Astrocyte of the spinal cord (primary cell): ENCODE results near the gene TM9SF4.

Experiments
- DNase-seq: peaks from one replicate; pipeline ENCODE4 v3.0.0; 2011; ENCODE audit warnings: low read depth, low spot score
- H3K4me3 ChIP-seq: 2 replicates; pipeline ENCODE4 v1.5.1; 2011; ENCODE audit warnings: low read depth, mild to moderate bottlenecking, low read length, moderate library complexity
- CTCF ChIP-seq: IDR thresholded peaks from 2 replicates; pipeline ENCODE4 v1.5.1; 2012; ENCODE audit warnings: low read depth, mild to moderate bottlenecking, low read length, inconsistent platforms
- in situ Hi-C: cut with HindIII; loops from 2 replicates; pipeline ENCODE4 v1.10.0; 2017; ENCODE audit warnings: low sequenced_read_pairs

The TM9SF4 gene

DNA sequence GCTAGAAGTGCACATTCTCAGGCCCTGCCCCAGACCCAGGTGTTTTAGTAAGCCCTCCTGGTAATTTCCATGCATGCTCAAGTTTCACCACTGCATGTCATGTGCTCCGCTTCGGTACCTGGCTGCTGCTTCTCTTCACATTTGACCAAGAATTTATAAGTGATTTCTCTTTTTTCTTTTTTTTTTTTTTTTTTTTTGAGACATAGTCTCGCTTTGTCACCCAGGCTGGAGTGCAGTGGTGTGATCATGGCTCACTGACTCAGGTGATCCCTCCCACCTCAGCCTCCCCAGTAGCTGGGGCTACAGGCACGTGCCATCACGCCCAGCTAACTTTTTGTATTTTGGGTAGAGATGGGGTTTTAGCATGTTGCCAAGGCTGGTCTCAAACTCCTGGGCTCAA lies 16.0 kb downstream of the TM9SF4 start:
- DNase-seq = no peak
- no peak for TF ChIP-seq CTCF
- in situ Hi-C loops = no loop called here
- H3K4me3 ChIP-seq = no peak overlapping the region

DNA sequence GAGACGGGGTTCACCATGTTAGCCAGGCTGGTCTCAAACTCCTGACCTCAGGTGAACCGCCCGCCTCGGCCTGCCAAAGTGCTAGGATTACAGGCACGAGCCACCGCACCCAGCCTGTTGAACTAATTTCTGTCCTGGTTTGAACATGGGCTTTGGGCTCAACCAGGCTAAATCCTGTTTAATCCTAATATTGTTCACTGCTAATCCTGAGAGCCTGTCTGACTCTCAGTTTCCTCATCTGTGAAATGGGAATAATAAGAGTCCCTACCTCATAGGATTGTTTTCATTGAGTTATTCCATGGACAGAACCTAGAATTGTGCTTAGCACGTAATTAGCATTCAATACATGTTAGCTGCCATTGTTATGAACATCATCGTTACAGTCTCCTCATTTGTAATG lies 17.4 kb downstream of the TM9SF4 start:
- in situ Hi-C loops = no loop called here
- no peak for TF ChIP-seq CTCF
- no peak overlapping the region for H3K4me3 ChIP-seq
- no peak for DNase-seq

GRCh38 chr20:32127347-32127746 lies 17.8 kb downstream of the TM9SF4 start:
- H3K4me3 ChIP-seq = no peak overlapping the region
- DNase-seq = no peak
- in situ Hi-C loops = no loop called here
- TF ChIP-seq CTCF = no peak

DNA sequence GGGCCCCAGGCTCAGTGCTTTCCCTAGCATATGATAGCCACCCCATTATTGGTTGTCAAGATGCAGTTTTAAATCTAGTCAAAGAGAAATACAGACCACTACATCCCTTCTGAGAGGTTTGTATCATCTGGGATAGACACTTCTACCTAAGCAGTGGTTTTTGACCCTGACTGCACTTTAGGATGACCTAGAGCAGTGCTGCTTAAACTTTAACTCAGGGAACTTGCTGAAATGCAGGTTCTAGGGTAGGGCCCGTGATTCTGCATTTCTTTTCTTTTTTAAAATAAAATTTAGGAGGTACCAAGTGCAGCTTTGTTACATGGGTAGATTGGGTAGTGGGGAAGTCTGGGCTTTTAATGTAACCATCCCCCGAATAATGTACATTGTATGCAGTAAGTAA lies 18.7 kb downstream of the TM9SF4 start:
- DNase-seq = no peak
- no peak for TF ChIP-seq CTCF
- no peak overlapping the region for H3K4me3 ChIP-seq
- in situ Hi-C loops = no loop called here

DNA sequence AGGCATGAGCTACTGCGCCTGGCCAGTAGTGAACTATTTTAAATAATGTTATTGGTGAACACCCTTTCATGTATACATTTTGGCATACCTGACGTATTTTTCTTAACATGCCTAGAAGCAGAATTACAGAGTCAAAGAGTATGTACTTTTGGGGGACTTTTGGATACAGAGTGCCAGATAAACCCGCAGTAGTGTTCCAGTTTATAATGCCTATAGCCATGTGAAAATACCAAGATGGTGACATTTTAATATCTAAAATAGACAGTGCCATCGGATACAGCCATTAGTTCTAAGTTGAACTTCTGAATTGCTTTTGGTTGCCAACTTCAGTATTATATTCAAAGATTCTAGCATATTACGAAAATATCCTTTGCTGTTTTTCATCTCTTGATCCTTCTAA lies 20.3 kb downstream of the TM9SF4 start:
- no peak for DNase-seq
- H3K4me3 ChIP-seq = no peak overlapping the region
- in situ Hi-C loops = no loop called here
- no peak for TF ChIP-seq CTCF

- no peak for TF ChIP-seq CTCF
- in situ Hi-C loops = no loop called here
- H3K4me3 ChIP-seq = no peak overlapping the region
- no peak for DNase-seq
Measured at GRCh38 chr20:32130352-32130751, 20.8 kb downstream of the TM9SF4 start.

DNA sequence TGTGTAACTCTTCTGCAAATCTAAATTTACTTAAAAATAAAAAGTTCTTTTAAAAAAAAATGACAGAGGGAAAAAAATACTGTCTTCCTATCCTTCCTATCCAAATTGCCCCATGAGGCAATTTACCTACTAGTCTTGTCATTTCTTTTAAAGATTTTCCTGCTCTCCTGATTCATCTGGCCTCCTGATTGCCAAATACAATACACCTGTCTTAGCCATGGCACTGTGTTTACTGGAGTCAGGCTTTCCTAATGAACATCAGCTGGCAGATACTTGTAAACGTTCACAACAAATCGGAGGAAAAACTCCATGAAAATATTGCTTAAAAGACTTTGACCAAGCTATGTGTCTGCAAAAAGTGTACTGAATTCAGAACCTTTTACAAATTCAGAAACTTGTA lies 21.5 kb downstream of the TM9SF4 start:
- TF ChIP-seq CTCF = no peak
- DNase-seq = no peak
- in situ Hi-C loops = no loop called here
- H3K4me3 ChIP-seq = no peak overlapping the region
